ENCODE results near the gene PPARG. TPM values are rescaled to one million over a fixed set of nuclear protein-coding genes. Genes with fewer than 3 reads are reported as not detected.

The PPARG gene
- total and polyA plus RNA-seq, 2 donors (not counting 3 experiments of a cell fraction or from before 2014, with no cell fraction given): 0.15 to 1.3 TPM

GRCh38 chr3:12395349-12396012 lies 106.6 kb downstream of the PPARG start:
- no peak overlapping the region for H2AFZ ChIP-seq (ENCODE audit: low read depth, low read length)
- no peaks in the 10 kb centered on the region for H3K79me2 ChIP-seq (ENCODE audit: control insufficient read depth, insufficient read depth, low read length)
- H3K36me3 ChIP-seq (ENCODE audit: control insufficient read depth in 2 of 2, extremely low read depth in 1 of 2, insufficient read depth in 2 of 2, low read length in 2 of 2): no peaks in the 10 kb centered on the region
- POLR2A ChIA-PET: no interaction called here
- no peak overlapping the region for H3K4me2 ChIP-seq (ENCODE audit: insufficient read depth, low read length)
- BruUV-seq (replicated peaks): no TSS peak
- DNase-seq (ENCODE audit: low read depth, low spot score) (no peak), FAIRE-seq (no peak)
- no peak overlapping the region for H3K4me3 ChIP-seq (replicated peaks in 1 of 3; ENCODE audit: insufficient read depth in 1 of 3, low read depth in 1 of 3, low read length in 3 of 3)
- H3K27me3 ChIP-seq (ENCODE audit: control insufficient read depth in 2 of 2, insufficient read depth in 2 of 2, low read length in 2 of 2): peaks cover 0 to 2% of the 10 kb centered on the region in 2 experiments
- H3K9ac ChIP-seq (replicated peaks; ENCODE audit: extremely low read depth, insufficient read depth, low read length): no peak overlapping the region
- no peak overlapping the region for H3K27ac ChIP-seq (ENCODE audit: insufficient read depth, low read depth, low read length)
- H4K20me1 ChIP-seq (replicated peaks; ENCODE audit: control insufficient read depth, extremely low read depth, insufficient read depth, low read length): no peaks in the 10 kb centered on the region
- intact Hi-C loops (cut with micrococcal nuclease) (no loop called here), dilution Hi-C loops (cut with MboI; ENCODE audit: extremely low pct_ligation_motif_present, low sequenced_read_pairs) (no loop called here)
- H3K9me1 ChIP-seq (replicated peaks; ENCODE audit: control insufficient read depth, extremely low read depth, insufficient read depth, low read length): no peaks in the 10 kb centered on the region
- H3K9me3 ChIP-seq (replicated peaks; ENCODE audit: control insufficient read depth, insufficient read depth, low read length): no peaks in the 10 kb centered on the region
- peaks cover 3% of the 10 kb centered on the region for H3K4me1 ChIP-seq (ENCODE audit: control insufficient read depth, extremely low read depth, insufficient read depth, low read length)
- TF ChIP-seq POLR2A (IDR thresholded peaks at IDR 0.05; ENCODE audit: low read depth, low read length) (no peak), GATA2 (IDR thresholded peaks at IDR 0.05; ENCODE audit: insufficient read depth, insufficient read length, low read depth, low read length) (no peak), JUN (IDR thresholded peaks at IDR 0.05; ENCODE audit: borderline replicate concordance, insufficient read depth, insufficient read length, low read depth) (no peak), FOS (IDR thresholded peaks at IDR 0.05; ENCODE audit: borderline replicate concordance, insufficient read depth, low read length) (no peak), MYC (IDR thresholded peaks at IDR 0.05; ENCODE audit: low read depth, low read length) (no peak), MAX (IDR thresholded peaks at IDR 0.05; ENCODE audit: insufficient read depth, insufficient read length) (no peak), POLR2AphosphoS5 (IDR thresholded peaks at IDR 0.05; ENCODE audit: insufficient read depth, low read depth, low read length) (no peak), EZH2 (IDR thresholded peaks at IDR 0.05; ENCODE audit: borderline replicate concordance, low read depth, low read length, severe bottlenecking) (no peak)
- TF ChIP-seq, protein P1, sequence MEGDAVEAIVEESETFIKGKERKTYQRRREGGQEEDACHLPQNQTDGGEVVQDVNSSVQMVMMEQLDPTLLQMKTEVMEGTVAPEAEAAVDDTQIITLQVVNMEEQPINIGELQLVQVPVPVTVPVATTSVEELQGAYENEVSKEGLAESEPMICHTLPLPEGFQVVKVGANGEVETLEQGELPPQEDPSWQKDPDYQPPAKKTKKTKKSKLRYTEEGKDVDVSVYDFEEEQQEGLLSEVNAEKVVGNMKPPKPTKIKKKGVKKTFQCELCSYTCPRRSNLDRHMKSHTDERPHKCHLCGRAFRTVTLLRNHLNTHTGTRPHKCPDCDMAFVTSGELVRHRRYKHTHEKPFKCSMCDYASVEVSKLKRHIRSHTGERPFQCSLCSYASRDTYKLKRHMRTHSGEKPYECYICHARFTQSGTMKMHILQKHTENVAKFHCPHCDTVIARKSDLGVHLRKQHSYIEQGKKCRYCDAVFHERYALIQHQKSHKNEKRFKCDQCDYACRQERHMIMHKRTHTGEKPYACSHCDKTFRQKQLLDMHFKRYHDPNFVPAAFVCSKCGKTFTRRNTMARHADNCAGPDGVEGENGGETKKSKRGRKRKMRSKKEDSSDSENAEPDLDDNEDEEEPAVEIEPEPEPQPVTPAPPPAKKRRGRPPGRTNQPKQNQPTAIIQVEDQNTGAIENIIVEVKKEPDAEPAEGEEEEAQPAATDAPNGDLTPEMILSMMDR (IDR thresholded peaks at IDR 0.05; ENCODE audit: extremely low read depth in 1 of 2, insufficient read depth in 1 of 2, low read depth in 1 of 2, low read length in 2 of 2): no peak
- CTCF ChIA-PET: no interaction called here

Measured in endothelial cell of umbilical vein (primary cell).